H7 (cell line): ENCODE results near the gene SLC48A1. TPM values are rescaled to one million over a fixed set of nuclear protein-coding genes. Genes with fewer than 3 reads are reported as not detected.

ENCODE experiments used
- DNase-seq: peaks from one replicate; pipeline ENCODE4 v3.0.0; 2012
- H3K27me3 ChIP-seq: 2 replicates; pipeline ENCODE4 v1.6.0; 2011; ENCODE audit warnings: mild to moderate bottlenecking, low read length; ENCODE audit not compliant: control insufficient read depth, insufficient read depth
- H3K36me3 ChIP-seq: replicated peaks from 2 replicates; pipeline ENCODE4 v1.5.1; 2011; ENCODE audit warnings: low read length; ENCODE audit not compliant: control insufficient read depth, insufficient read depth
- H3K4me3 ChIP-seq: 2 replicates; pipeline ENCODE4 v1.5.1; 2011; ENCODE audit warnings: low read depth, mild to moderate bottlenecking, control low read depth, low read length, moderate library complexity; ENCODE audit not compliant: insufficient read depth
- total RNA-seq: library from RNA; depleted of rRNA; stranded (reverse); fragments of >200 nt; shearing (Covaris generic); gene quantifications from 2 replicates; pipeline ENCODE4 v1.2.3, GENCODE V29; 2014

SLC48A1 gene
- total RNA-seq, 1 experiment from 2014 or later = 12.4 TPM

DNA sequence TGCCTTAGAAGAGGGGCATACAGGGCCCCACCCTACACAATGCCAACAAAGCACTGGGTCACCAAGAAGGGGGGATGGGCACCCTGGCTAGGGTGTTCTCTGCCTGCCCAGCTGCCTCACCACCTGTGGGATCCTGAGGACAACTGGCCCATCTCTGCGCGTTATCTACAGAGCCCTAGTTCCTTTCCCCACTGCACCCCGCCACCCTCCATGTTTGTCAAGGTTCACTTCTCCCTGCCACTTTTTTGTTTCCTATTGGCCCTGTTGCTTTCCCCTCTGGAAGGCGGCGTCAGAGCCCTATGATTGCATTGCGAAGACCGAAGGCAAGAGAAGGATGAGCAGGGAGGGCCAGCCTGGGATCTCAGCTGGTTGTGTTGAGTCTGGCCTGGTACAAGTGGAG, 1.6 kb downstream of the SLC48A1 start:
- DNase-seq = no peak
- no peak overlapping the region for H3K4me3 ChIP-seq

GRCh38 chr12:47775100-47775911, 2.3 kb downstream of the SLC48A1 start:
- H3K36me3 ChIP-seq = no peaks in the 10 kb centered on the region
- DNase-seq = no peak
- H3K4me3 ChIP-seq = no peak overlapping the region
- H3K27me3 ChIP-seq = peaks cover 11% of the 10 kb centered on the region

More for the DNA sequence above, 1.6 kb downstream of the SLC48A1 start:
- H3K36me3 ChIP-seq = no peaks in the 10 kb centered on the region
- peaks cover 11% of the 10 kb centered on the region for H3K27me3 ChIP-seq

- H3K27me3 ChIP-seq = peaks cover 11% of the 10 kb centered on the region
- DNase-seq = no peak
- no peak overlapping the region for H3K4me3 ChIP-seq
- no peaks in the 10 kb centered on the region for H3K36me3 ChIP-seq
These were observed 3.6 kb downstream of the SLC48A1 start for GRCh38 chr12:47776471-47777143.

- no peak overlapping the region for H3K4me3 ChIP-seq
- no peaks in the 10 kb centered on the region for H3K36me3 ChIP-seq
- DNase-seq = no peak
- H3K27me3 ChIP-seq = peaks cover 11% of the 10 kb centered on the region
These were observed 4.1 kb downstream of the SLC48A1 start for GRCh38 chr12:47777151-47777550.

DNA sequence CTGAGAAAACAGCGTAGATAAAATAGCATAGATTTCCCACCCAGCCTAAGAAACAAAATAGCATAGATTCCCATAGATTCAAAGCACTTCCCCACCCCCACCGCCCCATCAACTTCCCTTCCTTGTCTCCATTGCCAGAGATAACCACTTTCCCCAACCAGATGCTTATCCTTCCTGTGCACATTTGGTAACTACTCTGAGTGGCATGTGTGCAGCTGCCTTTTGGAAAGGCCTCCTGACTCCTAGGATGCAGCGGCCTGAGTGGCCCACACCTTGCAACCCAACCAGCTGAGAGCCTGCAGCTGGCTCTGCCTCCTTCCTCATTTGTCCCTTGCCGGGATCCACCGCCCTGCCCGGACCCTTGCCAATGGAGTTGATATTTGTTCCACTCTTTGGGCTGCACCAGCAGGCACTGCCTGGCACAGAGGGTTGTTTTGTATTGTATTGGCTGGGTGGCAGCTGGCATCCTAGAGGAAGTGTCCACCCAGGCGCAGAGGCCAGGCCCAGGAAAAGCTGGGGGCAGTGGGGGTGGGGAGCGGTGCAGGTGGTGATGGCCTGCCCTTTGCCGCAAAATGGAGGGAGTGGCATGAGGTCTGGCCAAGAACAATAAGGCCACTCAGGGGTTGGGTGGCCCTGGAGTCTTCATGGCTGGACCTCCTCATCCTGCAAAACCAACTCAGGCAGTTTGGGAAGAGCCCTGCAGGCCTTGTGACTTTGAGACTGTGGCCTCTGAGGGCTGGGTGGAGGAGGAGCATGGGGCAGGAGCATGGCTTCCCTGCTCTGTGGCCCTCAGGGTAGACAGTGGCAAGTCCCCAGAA, 4.9 kb downstream of the SLC48A1 start:
- Histone ChIP-seq H3K4me3 (no peak overlapping the region), H3K27me3 (peaks cover 11% of the 10 kb centered on the region), H3K36me3 (0 out of 2 replicates have a peak, but pooled peaks cover under 1% of the 10 kb centered on the region)
- DNase-seq = no peak

- H3K4me3 ChIP-seq = no peak overlapping the region
- H3K27me3 ChIP-seq = peaks cover 6% of the 10 kb centered on the region
- H3K36me3 ChIP-seq = peaks cover 4% of the 10 kb centered on the region; the same call in 1 of the 2 replicates
- peak; percentile 72 for DNase-seq
These were observed 5.8 kb downstream of the SLC48A1 start for GRCh38 chr12:47778881-47779280.

- no peak overlapping the region for H3K4me3 ChIP-seq
- DNase-seq = peak; percentile 95
- peaks cover 3% of the 10 kb centered on the region; the same call in 1 of the 2 replicates for H3K27me3 ChIP-seq
- peaks cover 6% of the 10 kb centered on the region; the same call in 1 of the 2 replicates for H3K36me3 ChIP-seq
These were observed 6.4 kb downstream of the SLC48A1 start for GRCh38 chr12:47779301-47779942.

GRCh38 chr12:47779943-47780504, 7.0 kb downstream of the SLC48A1 start:
- H3K27me3 ChIP-seq = no peaks in the 10 kb centered on the region; the same call in 1 of the 2 replicates
- peaks cover 8% of the 10 kb centered on the region for H3K36me3 ChIP-seq
- peak; percentile 72 for DNase-seq
- no peak overlapping the region for H3K4me3 ChIP-seq

DNA sequence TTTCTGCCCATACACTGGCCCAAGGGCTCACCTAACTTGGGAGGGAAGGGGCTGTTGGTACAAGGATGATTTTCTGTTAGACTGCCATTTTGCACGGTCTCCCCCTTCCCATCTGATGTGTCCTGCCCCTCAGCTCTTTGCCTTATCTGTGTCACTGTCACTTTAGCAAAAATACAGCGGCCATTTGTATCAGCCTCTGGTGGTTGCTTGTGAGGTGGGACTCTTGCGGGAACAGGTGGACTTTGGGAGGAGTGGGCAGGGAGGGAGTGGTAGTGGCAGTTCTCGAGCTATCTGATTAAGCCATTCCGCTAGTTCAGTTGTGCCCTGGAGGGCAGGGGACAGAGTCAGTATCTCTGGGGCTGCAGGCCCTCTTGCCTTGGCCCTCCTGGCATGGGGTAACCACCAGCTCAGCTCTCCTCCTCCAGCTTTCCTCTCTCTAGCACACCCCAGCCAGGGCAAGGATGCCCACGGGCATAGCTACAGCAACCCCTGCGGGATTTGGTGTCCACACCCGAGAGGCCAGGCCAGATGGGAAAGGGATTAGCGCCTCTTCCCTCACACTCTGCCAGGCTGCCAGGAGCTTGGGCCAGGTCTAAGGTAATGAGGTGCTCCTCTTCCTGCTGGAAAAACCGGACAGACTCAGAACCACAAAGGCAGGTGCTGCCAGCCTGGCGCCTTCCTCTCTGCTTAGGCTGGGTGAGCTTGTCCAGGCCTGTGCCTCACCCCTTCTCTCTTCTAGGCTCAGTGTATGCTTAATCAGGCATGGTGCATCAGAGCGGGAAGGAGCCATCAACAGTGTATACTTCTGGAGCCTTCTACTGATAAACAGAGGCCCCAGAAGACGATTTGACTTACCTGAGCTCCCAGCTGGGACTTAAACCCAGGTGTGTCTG, 8.7 kb downstream of the SLC48A1 start:
- Histone ChIP-seq H3K4me3 (no peak overlapping the region), H3K36me3 (peaks cover 22% of the 10 kb centered on the region), H3K27me3 (no peaks in the 10 kb centered on the region)
- DNase-seq = no peak

- no peak for DNase-seq
- no peaks in the 10 kb centered on the region for H3K27me3 ChIP-seq
- H3K4me3 ChIP-seq = no peak overlapping the region
- peaks cover 28% of the 10 kb centered on the region for H3K36me3 ChIP-seq
These were observed 9.3 kb downstream of the SLC48A1 start for GRCh38 chr12:47782372-47782770.

DNA sequence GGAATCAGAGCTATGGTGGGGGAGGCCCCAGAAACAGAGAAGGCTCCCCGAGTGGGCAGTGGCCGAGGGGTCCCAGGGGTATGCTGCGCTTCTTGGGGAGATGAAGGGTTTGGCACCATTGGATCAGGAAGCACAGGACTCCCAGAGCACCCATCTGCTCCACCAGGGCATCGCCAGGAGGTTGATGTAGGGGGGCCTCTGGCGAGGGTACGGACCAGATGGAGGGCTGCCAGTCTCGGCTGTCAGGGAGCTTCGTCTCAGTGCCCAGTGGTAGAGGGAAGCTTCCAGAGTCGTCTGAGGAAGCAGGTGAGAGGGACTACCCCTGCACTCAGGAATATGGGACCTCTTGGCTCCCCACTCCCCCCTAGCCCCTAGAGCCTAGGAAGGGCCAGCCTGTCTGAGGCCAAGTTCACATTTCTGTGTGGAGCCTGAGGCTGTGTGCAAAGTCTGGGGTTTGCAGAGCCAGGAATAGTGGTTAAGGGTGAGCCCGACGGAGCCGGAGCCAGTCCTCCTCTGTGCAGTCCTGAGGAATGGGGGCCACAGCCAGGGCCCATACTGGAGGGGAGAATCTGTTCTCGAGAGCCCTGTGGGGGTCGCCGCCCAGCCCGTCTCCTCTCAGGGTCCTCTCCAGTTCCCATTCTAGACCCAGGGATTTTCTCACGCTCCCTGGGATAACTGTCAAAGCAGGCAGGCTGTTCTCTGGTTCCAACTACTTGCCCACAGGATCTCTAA, 10.2 kb downstream of the SLC48A1 start:
- Histone ChIP-seq H3K27me3 (no peaks in the 10 kb centered on the region), H3K4me3 (no peak overlapping the region), H3K36me3 (peaks cover 33% of the 10 kb centered on the region)
- no peak for DNase-seq

- H3K36me3 ChIP-seq = peaks cover 42% of the 10 kb centered on the region
- DNase-seq = no peak
- H3K27me3 ChIP-seq = no peaks in the 10 kb centered on the region
- no peak overlapping the region for H3K4me3 ChIP-seq
These were observed 11.1 kb downstream of the SLC48A1 start for GRCh38 chr12:47783821-47784819.
